Lower leg skin (tissue), 3 donors: ENCODE results near the gene TSC1.
"Not testable (repeated sequence)": the region's sequence is repeated elsewhere in the genome, so short reads cannot be mapped to it uniquely, and the experiment has no call there.

Source experiments
- CTCF ChIP-seq, 3 donors: fragments of 450-650 bp; IDR thresholded peaks; one replicate each; pipeline ENCODE4 v1.5.1; 2016; ENCODE audit warnings: antibody characterized with exemption in 3 of 3, mild to moderate bottlenecking in 3 of 3, moderate library complexity in 2 of 3
- POLR2A ChIP-seq, 2 donors: fragments of 450-650 bp; IDR thresholded peaks; one replicate each; pipeline ENCODE4 v1.6.1; 2016 to 2017; ENCODE audit warnings: antibody characterized with exemption in 2 of 2, mild to moderate bottlenecking in 1 of 2, moderate library complexity in 1 of 2

GRCh38 chr9:132967908-132968307 lies 23.5 kb upstream of the TSC1 start:
- not testable (repeated sequence) for TF ChIP-seq POLR2A, CTCF (IDR thresholded peaks at IDR 0.05)
